ENCODE results near the gene CFAP299. TPM values are rescaled to one million over a fixed set of nuclear protein-coding genes. Genes with fewer than 3 reads are reported as not detected.

Gene CFAP299
- polyA plus RNA-seq, 3 donors = 0.04 TPM; not detected in 2

- no peak overlapping the region for H3K27ac ChIP-seq (ENCODE audit: low read depth, low read length)
- WGBS, 3 donors = 79 to 93% (median 90%) methylated on average over 2 of the region's 2 CpGs
These were observed 473.7 kb downstream of the CFAP299 start for GRCh38 chr4:80809039-80809729.

- no peak overlapping the region for H3K27ac ChIP-seq (ENCODE audit: low read depth, low read length)
- WGBS, 3 donors = 40 to 77% (median 71%) methylated on average over 3 of the region's 3 CpGs
These were observed 475.9 kb downstream of the CFAP299 start for GRCh38 chr4:80811406-80811805.

GRCh38 chr4:80812145-80812544 is 476.6 kb downstream of the CFAP299 start:
- H3K27ac ChIP-seq (ENCODE audit: low read depth, low read length) = no peak overlapping the region

- H3K27ac ChIP-seq (ENCODE audit: low read depth, low read length) = no peak overlapping the region
- WGBS, 3 donors = 53% methylated on average over 5 of the region's 5 CpGs
These were observed 478.7 kb downstream of the CFAP299 start for GRCh38 chr4:80814266-80814665.

- 65 to 69% (median 66%) methylated on average over 5 of the region's 5 CpGs for WGBS, 3 donors
- no peak overlapping the region for H3K27ac ChIP-seq (ENCODE audit: low read depth, low read length)
These were observed 496.1 kb downstream of the CFAP299 start for GRCh38 chr4:80831383-80832361.

- WGBS, 3 donors = 63 to 81% (median 68%) methylated on average over 1 of the region's 1 CpG
- H3K27ac ChIP-seq (ENCODE audit: low read depth, low read length) = no peak overlapping the region
These were observed 503.8 kb downstream of the CFAP299 start for GRCh38 chr4:80839281-80839680.

GRCh38 chr4:80839792-80840191 is 504.3 kb downstream of the CFAP299 start:
- H3K27ac ChIP-seq (ENCODE audit: low read depth, low read length) = no peak overlapping the region

GRCh38 chr4:80840396-80840795 is 504.9 kb downstream of the CFAP299 start:
- no peak overlapping the region for H3K27ac ChIP-seq (ENCODE audit: low read depth, low read length)
- WGBS, 3 donors = 17 to 43% (median 32%) methylated on average over 1 of the region's 1 CpG

GRCh38 chr4:80841587-80842281 is 506.2 kb downstream of the CFAP299 start:
- H3K27ac ChIP-seq (ENCODE audit: low read depth, low read length) = no peak overlapping the region
- WGBS, 3 donors = 69 to 87% (median 80%) methylated on average over 2 of the region's 2 CpGs

- no peak overlapping the region for H3K27ac ChIP-seq (ENCODE audit: low read depth, low read length)
These were observed 510.7 kb downstream of the CFAP299 start for GRCh38 chr4:80846210-80846609.

- 61 to 76% (median 70%) methylated on average over 2 of the region's 2 CpGs for WGBS, 3 donors
- no peak overlapping the region for H3K27ac ChIP-seq (ENCODE audit: low read depth, low read length)
These were observed 516.5 kb downstream of the CFAP299 start for GRCh38 chr4:80852061-80852460.

- 74 to 93% (median 87%) methylated on average over 1 of the region's 1 CpG for WGBS, 3 donors
- no peak overlapping the region for H3K27ac ChIP-seq (ENCODE audit: low read depth, low read length)
These were observed 538.0 kb downstream of the CFAP299 start for GRCh38 chr4:80873571-80873970.

- 91 to 97% (median 93%) methylated on average over 2 of the region's 2 CpGs for WGBS, 3 donors
These were observed 539.4 kb downstream of the CFAP299 start for GRCh38 chr4:80874979-80875378.

GRCh38 chr4:80875642-80876041 is 540.1 kb downstream of the CFAP299 start:
- H3K27ac ChIP-seq (ENCODE audit: low read depth, low read length) = no peak overlapping the region
- 72 to 92% (median 91%) methylated on average over 3 of the region's 3 CpGs for WGBS, 3 donors

More at GRCh38 chr4:80874979-80875378, 539.4 kb downstream of the CFAP299 start:
- no peak overlapping the region for H3K27ac ChIP-seq (ENCODE audit: low read depth, low read length)

GRCh38 chr4:80876810-80877209 is 541.3 kb downstream of the CFAP299 start:
- no peak overlapping the region for H3K27ac ChIP-seq (ENCODE audit: low read depth, low read length)

GRCh38 chr4:80878218-80878617 is 542.7 kb downstream of the CFAP299 start:
- no peak overlapping the region for H3K27ac ChIP-seq (ENCODE audit: low read depth, low read length)
- WGBS, 3 donors = 16 to 44% (median 32%) methylated on average over 1 of the region's 1 CpG

GRCh38 chr4:80897537-80898303 is 562.2 kb downstream of the CFAP299 start:
- H3K27ac ChIP-seq (ENCODE audit: low read depth, low read length) = no peak overlapping the region
- WGBS, 3 donors = 69 to 78% (median 75%) methylated on average over 5 of the region's 5 CpGs

- 66 to 91% (median 85%) methylated on average over 2 of the region's 2 CpGs for whole genome bisulfite sequencing, 3 donors
- H3K27ac ChIP-seq (ENCODE audit: low read depth, low read length) = no peak overlapping the region
These were observed 565.4 kb downstream of the CFAP299 start for GRCh38 chr4:80900908-80901307.

All from adipose tissue (tissue), 3 donors.